HG03025 (cell line): ENCODE results near the gene HNRNPL.
A peak's percentile ranks its signal among the peaks of the same experiment; 100 is the strongest.
"Not testable (repeated sequence)": the region's sequence is repeated elsewhere in the genome, so short reads cannot be mapped to it uniquely, and the experiment has no call there.

Source experiments
- ATAC-seq: cut with Tn5 transposase; IDR thresholded peaks from one replicate; pipeline ENCODE4 v1.9.1; 2021; ENCODE audit warnings: mild to moderate bottlenecking, moderate library complexity; ENCODE audit not compliant: unreplicated experiment, low FRiP score

The HNRNPL gene

GRCh38 chr19:38849860-38850435 is at the start of gene HNRNPL:
TSS of gene HNRNPL (minus strand) at chr19:38849986. CDS start at chr19:38849966, 20 bp downstream.
- ATAC-seq, result peak; percentile 52

GRCh38 chr19:38898788-38899446 is 49.1 kb upstream of the HNRNPL start:
- no peak for ATAC-seq

- ATAC-seq, result no peak
Observed at GRCh38 chr19:38894968-38895367, 45.2 kb upstream of the HNRNPL start.

- ATAC-seq, result no peak
Observed at GRCh38 chr19:38893341-38893771, 43.6 kb upstream of the HNRNPL start.

- no peak for ATAC-seq
Observed at GRCh38 chr19:38892841-38893240, 43.1 kb upstream of the HNRNPL start.

GRCh38 chr19:38891771-38892170 is 42.0 kb upstream of the HNRNPL start:
- ATAC-seq, result no peak

- ATAC-seq, result no peak
Observed at GRCh38 chr19:38890686-38891085, 40.9 kb upstream of the HNRNPL start.

- no peak for ATAC-seq
Observed at GRCh38 chr19:38889803-38890202, 40.0 kb upstream of the HNRNPL start.

- no peak for ATAC-seq
Observed at GRCh38 chr19:38888876-38889275, 39.1 kb upstream of the HNRNPL start.

- not testable (repeated sequence) for ATAC-seq
Observed at GRCh38 chr19:38884691-38885090, 34.9 kb upstream of the HNRNPL start.

- ATAC-seq, result no peak
Observed at GRCh38 chr19:38883286-38883685, 33.5 kb upstream of the HNRNPL start.

GRCh38 chr19:38880882-38881609 is 31.3 kb upstream of the HNRNPL start:
- ATAC-seq, result no peak

- ATAC-seq, result no peak
Observed at GRCh38 chr19:38880076-38880881, 30.5 kb upstream of the HNRNPL start.

GRCh38 chr19:38879400-38879751 is 29.6 kb upstream of the HNRNPL start:
- ATAC-seq, result no peak

- ATAC-seq, result no peak
Observed at GRCh38 chr19:38878575-38879399, 29.0 kb upstream of the HNRNPL start.

- ATAC-seq, result no peak
Observed at GRCh38 chr19:38877781-38878574, 28.2 kb upstream of the HNRNPL start, which contains the start of gene RINL. TSS of gene RINL (minus strand) at chr19:38878275. CDS start at chr19:38876742, 1,533 bp downstream.

- no peak for ATAC-seq
Observed at GRCh38 chr19:38875656-38876395, 26.0 kb upstream of the HNRNPL start.

- ATAC-seq, result not testable (repeated sequence)
Observed at GRCh38 chr19:38873400-38873799, 23.6 kb upstream of the HNRNPL start.
